Vagina (tissue), 2 donors: ENCODE measurements around the gene FCRL5.

Experiments
- CTCF ChIP-seq, 3 experiments: fragments of 450-650 bp in 2 of 3; fragments of 200-600 bp in 1 of 3; sonication (generic) in 1 of 3; IDR thresholded peaks; one replicate each; pipeline ENCODE4 v1.5.1; 2017 to 2019; ENCODE audit warnings: antibody characterized with exemption in 3 of 3, mild to moderate bottlenecking in 2 of 3, moderate library complexity in 2 of 3
- POLR2A ChIP-seq, 2 donors: fragments of 450-650 bp; IDR thresholded peaks; one replicate each; pipeline ENCODE4 v1.6.1; 2017; ENCODE audit warnings: antibody characterized with exemption in 2 of 2, mild to moderate bottlenecking in 2 of 2, moderate library complexity in 2 of 2

GRCh38 chr1:157566484-157567300, 14.4 kb upstream of the FCRL5 start:
- TF ChIP-seq POLR2A (IDR thresholded peaks at IDR 0.05), result no peak
- TF ChIP-seq CTCF (IDR thresholded peaks at IDR 0.05), result no peak
